ENCODE measurements around the gene MEIS2. TPM values are rescaled to one million over a fixed set of nuclear protein-coding genes. Genes with fewer than 3 reads are reported as not detected.

Gene MEIS2
- total RNA-seq, 2 donors from 2014 or later = 7.1 to 9.7 TPM

GRCh38 chr15:37130356-37130755 is 30.0 kb upstream of the MEIS2 start:
- no peak overlapping the region for H3K27ac ChIP-seq (ENCODE audit: low read depth, low read length)
- H3K4me3 ChIP-seq (ENCODE audit: low read length) = no peak overlapping the region
- peaks cover 2% of the 10 kb centered on the region for H3K27me3 Mint-ChIP-seq (ENCODE audit: insufficient read depth)
- H3K27ac Mint-ChIP-seq = no peak overlapping the region
- no peaks in the 10 kb centered on the region for H3K27me3 ChIP-seq (ENCODE audit: control insufficient read depth, insufficient read depth, low read length, poor library complexity, severe bottlenecking)
- no peaks in the 10 kb centered on the region for H3K36me3 Mint-ChIP-seq (ENCODE audit: low read depth)
- no peak for DNase-seq
- 58 to 73% methylated on average over 2 to 4 of the region's 4 CpGs for WGBS, 2 experiments (ENCODE audit: insufficient coverage in 1 of 2, insufficient read length in 1 of 2)
- no peaks in the 10 kb centered on the region for H3K9me3 ChIP-seq (ENCODE audit: control insufficient read depth, low read length)
- no peak for TF ChIP-seq CTCF (conservative IDR thresholded peaks at IDR 0.05)
- H3K4me1 ChIP-seq (ENCODE audit: control insufficient read depth, insufficient read depth, low read length) = no peaks in the 10 kb centered on the region
- H3K4me1 Mint-ChIP-seq = peaks cover 10% of the 10 kb centered on the region
- no peak overlapping the region for H3K4me3 Mint-ChIP-seq
- H3K9ac ChIP-seq (ENCODE audit: extremely low read depth, low read length, poor library complexity, severe bottlenecking) = no peak overlapping the region
- H3K36me3 ChIP-seq (ENCODE audit: control insufficient read depth, insufficient read depth, low read length) = no peaks in the 10 kb centered on the region
- no peaks in the 10 kb centered on the region for H3K9me3 Mint-ChIP-seq

GRCh38 chr15:37125143-37125542 is 24.8 kb upstream of the MEIS2 start:
- peaks cover 16% of the 10 kb centered on the region for H3K4me1 Mint-ChIP-seq
- H3K9ac ChIP-seq (ENCODE audit: extremely low read depth, low read length, poor library complexity, severe bottlenecking) = no peak overlapping the region
- H3K36me3 ChIP-seq (ENCODE audit: control insufficient read depth, insufficient read depth, low read length) = no peaks in the 10 kb centered on the region
- no peak overlapping the region for H3K4me3 Mint-ChIP-seq
- no peak overlapping the region for H3K4me3 ChIP-seq (ENCODE audit: low read length)
- H3K27ac Mint-ChIP-seq = no peak overlapping the region
- TF ChIP-seq CTCF (conservative IDR thresholded peaks at IDR 0.05) = no peak
- no peaks in the 10 kb centered on the region for H3K36me3 Mint-ChIP-seq (ENCODE audit: low read depth)
- no peaks in the 10 kb centered on the region for H3K27me3 ChIP-seq (ENCODE audit: control insufficient read depth, insufficient read depth, low read length, poor library complexity, severe bottlenecking)
- WGBS, 2 experiments (ENCODE audit: insufficient coverage in 1 of 2, insufficient read length in 1 of 2) = 91 to 93% methylated on average over 4 of the region's 4 CpGs
- no peak for DNase-seq
- H3K27ac ChIP-seq (ENCODE audit: low read depth, low read length) = no peak overlapping the region
- H3K4me1 ChIP-seq (ENCODE audit: control insufficient read depth, insufficient read depth, low read length) = no peaks in the 10 kb centered on the region
- no peaks in the 10 kb centered on the region for H3K9me3 ChIP-seq (ENCODE audit: control insufficient read depth, low read length)
- H3K9me3 Mint-ChIP-seq = no peaks in the 10 kb centered on the region
- H3K27me3 Mint-ChIP-seq (ENCODE audit: insufficient read depth) = peaks cover 2% of the 10 kb centered on the region

GRCh38 chr15:37124331-37124730 is 24.0 kb upstream of the MEIS2 start:
- no peak for DNase-seq
- no peaks in the 10 kb centered on the region for H3K4me1 ChIP-seq (ENCODE audit: control insufficient read depth, insufficient read depth, low read length)
- peaks cover 2% of the 10 kb centered on the region for H3K27me3 Mint-ChIP-seq (ENCODE audit: insufficient read depth)
- H3K27me3 ChIP-seq (ENCODE audit: control insufficient read depth, insufficient read depth, low read length, poor library complexity, severe bottlenecking) = no peaks in the 10 kb centered on the region
- H3K4me3 Mint-ChIP-seq = no peak overlapping the region
- H3K27ac Mint-ChIP-seq = no peak overlapping the region
- no peak overlapping the region for H3K27ac ChIP-seq (ENCODE audit: low read depth, low read length)
- no peak for TF ChIP-seq CTCF (conservative IDR thresholded peaks at IDR 0.05)
- H3K9me3 ChIP-seq (ENCODE audit: control insufficient read depth, low read length) = no peaks in the 10 kb centered on the region
- H3K36me3 ChIP-seq (ENCODE audit: control insufficient read depth, insufficient read depth, low read length) = no peaks in the 10 kb centered on the region
- H3K4me1 Mint-ChIP-seq = peaks cover 16% of the 10 kb centered on the region
- no peak overlapping the region for H3K9ac ChIP-seq (ENCODE audit: extremely low read depth, low read length, poor library complexity, severe bottlenecking)
- H3K9me3 Mint-ChIP-seq = no peaks in the 10 kb centered on the region
- no peak overlapping the region for H3K4me3 ChIP-seq (ENCODE audit: low read length)
- H3K36me3 Mint-ChIP-seq (ENCODE audit: low read depth) = no peaks in the 10 kb centered on the region
